Endothelial cell of umbilical vein (primary cell): Measurements from ENCODE around the gene MYO7B.

Source experiments
- CTCF ChIP-seq, 2 donors: IDR thresholded peaks; 1 replicate in 1 of 2; 2 replicates in 1 of 2; pipeline ENCODE4 v1.5.1; 2011; ENCODE audit warnings: low read length in 2 of 2, mild to moderate bottlenecking in 2 of 2, moderate library complexity in 2 of 2, control low read depth in 1 of 2, inconsistent platforms in 1 of 2, low read depth in 1 of 2; ENCODE audit not compliant: insufficient read depth in 1 of 2; ENCODE audit errors: extremely low read depth in 1 of 2
- EZH2 ChIP-seq: IDR thresholded peaks from 2 replicates; pipeline ENCODE4 v1.6.1; 2012; ENCODE audit warnings: borderline replicate concordance, low read depth, mild to moderate bottlenecking, moderate library complexity, low read length, inconsistent platforms; ENCODE audit not compliant: severe bottlenecking
- FOS ChIP-seq: IDR thresholded peaks from 2 replicates; pipeline ENCODE4 v1.6.1; 2011; ENCODE audit warnings: mild to moderate bottlenecking, low read length, moderate library complexity, borderline replicate concordance; ENCODE audit not compliant: insufficient read depth
- GATA2 ChIP-seq: IDR thresholded peaks from 2 replicates; pipeline ENCODE4 v1.7.0; 2011; ENCODE audit warnings: low read depth, mild to moderate bottlenecking, moderate library complexity, mixed read lengths, low read length; ENCODE audit not compliant: insufficient read length, insufficient read depth
- JUN ChIP-seq: IDR thresholded peaks from 2 replicates; pipeline ENCODE4 v1.6.1; 2011; ENCODE audit warnings: borderline replicate concordance, low read depth; ENCODE audit not compliant: insufficient read length, insufficient read depth
- MAX ChIP-seq: IDR thresholded peaks from 2 replicates; pipeline ENCODE4 v1.6.1; 2011; ENCODE audit not compliant: insufficient read depth, insufficient read length
- MYC ChIP-seq: IDR thresholded peaks from one replicate; pipeline ENCODE4 v1.6.1; 2011; ENCODE audit warnings: mild to moderate bottlenecking, low read depth, low read length
- POLR2A ChIP-seq: IDR thresholded peaks from 2 replicates; pipeline ENCODE4 v1.6.1; 2012; ENCODE audit warnings: low read depth, mild to moderate bottlenecking, control low read depth, low read length
- POLR2AphosphoS5 ChIP-seq: IDR thresholded peaks from 2 replicates; pipeline ENCODE4 v1.6.1; 2012; ENCODE audit warnings: low read depth, mild to moderate bottlenecking, control low read depth, low read length, moderate library complexity; ENCODE audit not compliant: insufficient read depth

GRCh38 chr2:127614246-127614645, 78.8 kb downstream of the MYO7B start:
- no peak for TF ChIP-seq JUN
- no peak for TF ChIP-seq CTCF (IDR thresholded peaks at IDR 0.05; ENCODE audit: extremely low read depth in 1 of 2, insufficient read depth in 1 of 2, low read depth in 1 of 2, low read length in 2 of 2)
- TF ChIP-seq EZH2: no peak
- no peak for TF ChIP-seq POLR2A
- no peak for TF ChIP-seq GATA2
- TF ChIP-seq POLR2AphosphoS5: no peak
- no peak for TF ChIP-seq MAX
- no peak for TF ChIP-seq FOS
- no peak for TF ChIP-seq MYC
